ENCODE measurements around the gene DLG2.

Gene DLG2

GRCh38 chr11:83862033-83862432 lies 1765.1 kb downstream of the DLG2 start:
- H3K27me3 ChIP-seq (ENCODE audit: insufficient read depth, poor library complexity, severe bottlenecking) = no peaks in the 10 kb centered on the region
- H3K27ac ChIP-seq (replicated peaks) = no peak overlapping the region
- DNase-seq (ENCODE audit: low read depth in 1 of 2, low spot score in 1 of 2) = no peak
- TF ChIP-seq CTCF (IDR thresholded peaks at IDR 0.05; ENCODE audit: insufficient read depth, low read length) (no peak), SPI1 (IDR thresholded peaks at IDR 0.05; ENCODE audit: borderline replicate concordance, low read depth) (no peak), POLR2AphosphoS5 (IDR thresholded peaks at IDR 0.05; ENCODE audit: low read depth) (no peak), GABPA (IDR thresholded peaks at IDR 0.05; ENCODE audit: low read depth) (no peak)
- TF ChIP-seq, protein P1, sequence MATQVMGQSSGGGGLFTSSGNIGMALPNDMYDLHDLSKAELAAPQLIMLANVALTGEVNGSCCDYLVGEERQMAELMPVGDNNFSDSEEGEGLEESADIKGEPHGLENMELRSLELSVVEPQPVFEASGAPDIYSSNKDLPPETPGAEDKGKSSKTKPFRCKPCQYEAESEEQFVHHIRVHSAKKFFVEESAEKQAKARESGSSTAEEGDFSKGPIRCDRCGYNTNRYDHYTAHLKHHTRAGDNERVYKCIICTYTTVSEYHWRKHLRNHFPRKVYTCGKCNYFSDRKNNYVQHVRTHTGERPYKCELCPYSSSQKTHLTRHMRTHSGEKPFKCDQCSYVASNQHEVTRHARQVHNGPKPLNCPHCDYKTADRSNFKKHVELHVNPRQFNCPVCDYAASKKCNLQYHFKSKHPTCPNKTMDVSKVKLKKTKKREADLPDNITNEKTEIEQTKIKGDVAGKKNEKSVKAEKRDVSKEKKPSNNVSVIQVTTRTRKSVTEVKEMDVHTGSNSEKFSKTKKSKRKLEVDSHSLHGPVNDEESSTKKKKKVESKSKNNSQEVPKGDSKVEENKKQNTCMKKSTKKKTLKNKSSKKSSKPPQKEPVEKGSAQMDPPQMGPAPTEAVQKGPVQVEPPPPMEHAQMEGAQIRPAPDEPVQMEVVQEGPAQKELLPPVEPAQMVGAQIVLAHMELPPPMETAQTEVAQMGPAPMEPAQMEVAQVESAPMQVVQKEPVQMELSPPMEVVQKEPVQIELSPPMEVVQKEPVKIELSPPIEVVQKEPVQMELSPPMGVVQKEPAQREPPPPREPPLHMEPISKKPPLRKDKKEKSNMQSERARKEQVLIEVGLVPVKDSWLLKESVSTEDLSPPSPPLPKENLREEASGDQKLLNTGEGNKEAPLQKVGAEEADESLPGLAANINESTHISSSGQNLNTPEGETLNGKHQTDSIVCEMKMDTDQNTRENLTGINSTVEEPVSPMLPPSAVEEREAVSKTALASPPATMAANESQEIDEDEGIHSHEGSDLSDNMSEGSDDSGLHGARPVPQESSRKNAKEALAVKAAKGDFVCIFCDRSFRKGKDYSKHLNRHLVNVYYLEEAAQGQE (IDR thresholded peaks at IDR 0.05; ENCODE audit: insufficient replicate concordance, low read depth) = no peak
- H3K4me3 ChIP-seq (replicated peaks; ENCODE audit: insufficient read depth, low read length) = no peak overlapping the region

DNA sequence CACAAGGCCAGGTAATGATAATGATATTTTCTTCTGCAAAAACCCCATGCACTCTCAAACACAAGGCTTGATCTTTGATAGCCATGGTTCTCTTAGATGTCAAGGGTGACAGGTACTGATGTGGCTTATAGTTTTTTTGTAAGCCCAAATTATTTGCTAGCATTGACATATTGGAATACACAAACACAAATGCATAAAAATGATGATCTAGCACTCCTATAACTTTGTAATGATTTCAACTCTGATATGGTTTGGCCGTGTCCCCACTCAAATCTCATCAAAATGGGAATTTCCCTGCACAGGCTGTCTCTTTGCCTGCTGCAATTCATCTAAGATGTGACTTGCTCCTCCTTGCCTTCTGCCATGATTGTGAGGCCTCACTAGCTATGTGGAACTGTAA lies 1768.5 kb downstream of the DLG2 start:
- TF ChIP-seq CTCF (IDR thresholded peaks at IDR 0.05; ENCODE audit: insufficient read depth, low read length) (no peak), GABPA (IDR thresholded peaks at IDR 0.05; ENCODE audit: low read depth) (no peak), SPI1 (IDR thresholded peaks at IDR 0.05; ENCODE audit: borderline replicate concordance, low read depth) (no peak), POLR2AphosphoS5 (IDR thresholded peaks at IDR 0.05; ENCODE audit: low read depth) (no peak)
- TF ChIP-seq, protein P1 (IDR thresholded peaks at IDR 0.05; ENCODE audit: insufficient replicate concordance, low read depth) = no peak
- no peak for DNase-seq (ENCODE audit: low read depth in 1 of 2, low spot score in 1 of 2)
- Histone ChIP-seq H3K27me3 (ENCODE audit: insufficient read depth, poor library complexity, severe bottlenecking) (no peaks in the 10 kb centered on the region), H3K4me3 (replicated peaks; ENCODE audit: insufficient read depth, low read length) (no peak overlapping the region), H3K27ac (replicated peaks) (no peak overlapping the region)

DNA sequence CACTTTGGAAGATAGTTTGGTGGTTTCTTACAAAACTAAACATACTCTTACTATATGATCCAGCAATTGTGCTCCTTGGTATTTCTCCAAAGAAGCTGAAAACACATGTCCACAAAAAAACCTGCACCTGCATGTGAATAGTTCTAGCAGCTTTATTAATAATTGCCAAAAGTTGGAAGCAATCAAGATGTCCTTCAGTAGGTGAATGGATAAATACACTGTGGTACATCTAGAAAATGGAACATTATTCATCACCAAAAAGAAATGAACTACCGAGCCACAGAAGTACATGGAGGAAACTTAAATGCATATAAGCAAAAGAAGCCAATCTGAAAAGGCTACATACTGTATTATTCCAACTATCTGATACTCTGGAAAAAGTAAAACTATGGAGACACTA lies 1771.9 kb downstream of the DLG2 start:
- no peak overlapping the region for H3K4me3 ChIP-seq (replicated peaks; ENCODE audit: insufficient read depth, low read length)
- TF ChIP-seq GABPA (IDR thresholded peaks at IDR 0.05; ENCODE audit: low read depth) = no peak
- no peak for TF ChIP-seq CTCF (IDR thresholded peaks at IDR 0.05; ENCODE audit: insufficient read depth, low read length)
- no peak for TF ChIP-seq POLR2AphosphoS5 (IDR thresholded peaks at IDR 0.05; ENCODE audit: low read depth)
- no peak for TF ChIP-seq SPI1 (IDR thresholded peaks at IDR 0.05; ENCODE audit: borderline replicate concordance, low read depth)
- TF ChIP-seq, protein P1 (IDR thresholded peaks at IDR 0.05; ENCODE audit: insufficient replicate concordance, low read depth) = no peak
- no peak overlapping the region for H3K27ac ChIP-seq (replicated peaks)
- DNase-seq (ENCODE audit: low read depth in 1 of 2, low spot score in 1 of 2) = no peak
- no peaks in the 10 kb centered on the region for H3K27me3 ChIP-seq (ENCODE audit: insufficient read depth, poor library complexity, severe bottlenecking)
